Spleen (tissue), 7 donors: Measurements from ENCODE around the gene BACH2.

ENCODE experiments used
- CTCF ChIP-seq, 11 experiments: fragments of 200-600 bp in 7 of 11; fragments of 450-650 bp in 4 of 11; sonication (generic) in 4 of 11; IDR thresholded peaks in 8 of 11; conservative IDR thresholded peaks in 3 of 11; 1 replicate in 7 of 11; 2 replicates in 4 of 11; pipeline versions ENCODE4 v1.4.0 to v1.8.0; 2016 to 2021; ENCODE audit warnings: antibody characterized with exemption in 11 of 11, inconsistent platforms in 4 of 11, mild to moderate bottlenecking in 1 of 11
- POLR2A ChIP-seq, 3 donors: fragments of 450-650 bp; IDR thresholded peaks; one replicate each; pipeline ENCODE4 v1.5.1; 2017; ENCODE audit warnings: antibody characterized with exemption in 3 of 3, mild to moderate bottlenecking in 1 of 3
- POLR2AphosphoS5 ChIP-seq, 3 donors: sonication (generic); formaldehyde crosslinking; IDR thresholded peaks; one replicate each; pipeline ENCODE4 v1.5.1; 2017; ENCODE audit warnings: antibody characterized with exemption in 3 of 3
- donor health status: DM: no; HTN: no; CAD: no; lungs with moderate emphysema.
- donor health status: DM: no; HTN: no; CAD: no.
- donor health status: DM: no; HTN: no; CAD: no.

DNA sequence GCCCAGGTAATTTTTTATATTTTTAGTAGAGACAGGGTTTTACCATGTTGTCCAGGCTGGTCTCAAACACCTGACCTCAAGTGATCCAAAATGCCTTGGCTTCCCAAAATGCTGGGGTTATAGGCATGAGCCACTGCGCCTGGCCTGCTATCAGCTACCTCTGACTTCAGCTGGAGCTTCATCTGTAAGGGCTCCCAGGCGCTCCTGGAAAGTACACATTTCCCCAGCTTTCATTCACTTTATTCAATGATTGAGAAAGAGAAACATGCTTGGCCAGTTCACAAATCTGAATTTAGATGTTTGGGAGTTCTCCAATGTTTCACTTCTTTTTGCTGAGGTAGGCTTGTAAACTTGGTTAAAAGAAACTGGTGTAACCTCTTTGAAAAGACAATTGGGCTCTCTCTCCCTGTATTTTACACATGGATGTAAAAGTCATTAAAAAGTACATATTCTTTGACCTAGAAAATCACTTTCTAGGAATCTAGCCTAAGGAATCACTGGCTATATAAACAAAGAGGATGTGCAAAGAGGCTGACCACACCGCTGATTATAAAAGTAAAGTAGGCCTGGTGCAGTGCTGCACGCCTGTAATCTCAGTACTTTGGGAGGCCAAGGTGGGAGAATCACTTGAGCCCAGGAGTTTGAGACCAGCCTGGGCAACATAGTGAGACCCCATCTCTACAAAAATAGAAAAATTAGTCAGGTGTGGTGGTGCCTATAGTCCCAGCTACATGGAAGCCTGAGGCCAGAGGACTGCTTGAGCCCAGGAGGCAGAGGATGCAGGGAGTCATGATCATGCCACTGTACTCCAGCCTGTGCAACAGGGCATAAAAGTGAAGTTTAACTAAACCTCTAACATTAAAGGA, 128.9 kb downstream of the BACH2 start:
- TF ChIP-seq POLR2A (IDR thresholded peaks at IDR 0.05) (no peak), CTCF (IDR thresholded peaks at IDR 0.05 in 8 of 11, conservative IDR thresholded peaks at IDR 0.05 in 3 of 11) (no peak), POLR2AphosphoS5 (IDR thresholded peaks at IDR 0.05) (no peak)
